GM10248 (cell line): Measurements from ENCODE around the gene OTOP1.
A peak's percentile ranks its signal among the peaks of the same experiment; 100 is the strongest.
"Not testable (repeated sequence)": the region's sequence is repeated elsewhere in the genome, so short reads cannot be mapped to it uniquely, and the experiment has no call there.

ENCODE experiments used
- CTCF ChIA-PET: fragments of 300-600 bp; sonication (Branson Sonifier 250); formaldehyde crosslinking; extraction: SDS; loops from one replicate; lab custom pipeline; 2021; ENCODE audit warnings: antibody characterized with exemption; lab: Yijun Ruan, JAX
- POLR2A ChIA-PET: fragments of 350-650 bp; sonication (Branson Sonifier 250); formaldehyde crosslinking; extraction: SDS; loops from one replicate; lab custom pipeline; 2020; ENCODE audit warnings: antibody characterized with exemption; lab: Yijun Ruan, JAX
- DNase-seq: peaks from one replicate; pipeline ENCODE4 v3.0.0; 2012; ENCODE audit errors: extremely low spot score
- CTCF ChIP-seq: IDR thresholded peaks from 2 replicates; pipeline ENCODE4 v1.5.1; 2012; ENCODE audit warnings: mild to moderate bottlenecking, low read depth; ENCODE audit errors: extremely low read depth, missing control alignments, control extremely low read depth

OTOP1 gene

GRCh38 chr4:4185528-4185927 is 41.2 kb downstream of the OTOP1 start:
- ChIA-PET CTCF (no interaction called here), POLR2A (no interaction called here)
- DNase-seq: no peak
- TF ChIP-seq CTCF: no peak

DNA sequence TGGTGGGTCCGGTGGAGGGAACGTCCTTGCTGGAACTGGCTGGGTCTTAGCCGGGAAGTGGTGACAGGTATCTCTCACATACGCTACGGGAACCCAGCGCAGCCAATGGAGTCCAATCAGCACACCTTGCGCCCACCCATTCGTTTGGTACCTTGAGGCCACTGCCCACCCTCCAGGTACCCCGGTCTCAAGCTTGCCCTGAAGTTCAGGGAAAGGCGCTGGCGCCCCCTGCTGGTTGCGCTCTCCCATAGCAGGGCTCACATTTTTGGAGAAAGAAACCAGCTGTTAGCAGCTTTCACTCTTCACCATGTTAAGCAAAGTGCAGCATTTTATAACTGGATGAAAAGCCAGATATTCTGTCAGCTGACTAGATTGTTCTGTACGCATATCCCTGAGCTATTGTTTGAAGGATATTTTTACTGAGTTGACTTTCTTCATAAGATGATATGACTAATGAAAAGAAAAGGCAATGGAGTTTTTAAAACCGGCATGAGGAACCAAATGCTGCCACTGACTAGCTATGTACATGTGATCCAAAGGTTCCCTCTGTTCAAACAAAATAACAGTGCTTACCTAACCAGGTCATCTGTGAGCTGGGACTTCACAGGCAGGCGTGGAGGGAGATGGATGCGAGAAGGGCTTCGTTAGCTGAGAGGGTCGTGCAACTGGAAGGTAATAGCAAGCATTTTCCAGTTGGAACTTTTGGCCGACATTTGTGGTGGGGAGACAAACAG is 43.7 kb downstream of the OTOP1 start:
- POLR2A ChIA-PET: no interaction called here
- DNase-seq: peak; percentile 31
- CTCF ChIA-PET: interaction anchor here (0.8 to 2.2 kb wide), 13 partner anchors 8 to 541 kb away, joined by 3 to 15 read pairs (median 4); partner anchors contain the start of gene TMEM128
- peak; percentile 72 for TF ChIP-seq CTCF

- TF ChIP-seq CTCF: no peak
- no peak for DNase-seq
- ChIA-PET POLR2A (no interaction called here), CTCF (interaction anchor here (3.3 kb wide), 1 partner anchor 12 kb away, joined by 15 read pairs; no protein-coding TSS in a partner anchor)
These were observed 56.1 kb downstream of the OTOP1 start for GRCh38 chr4:4170596-4171150.

DNA sequence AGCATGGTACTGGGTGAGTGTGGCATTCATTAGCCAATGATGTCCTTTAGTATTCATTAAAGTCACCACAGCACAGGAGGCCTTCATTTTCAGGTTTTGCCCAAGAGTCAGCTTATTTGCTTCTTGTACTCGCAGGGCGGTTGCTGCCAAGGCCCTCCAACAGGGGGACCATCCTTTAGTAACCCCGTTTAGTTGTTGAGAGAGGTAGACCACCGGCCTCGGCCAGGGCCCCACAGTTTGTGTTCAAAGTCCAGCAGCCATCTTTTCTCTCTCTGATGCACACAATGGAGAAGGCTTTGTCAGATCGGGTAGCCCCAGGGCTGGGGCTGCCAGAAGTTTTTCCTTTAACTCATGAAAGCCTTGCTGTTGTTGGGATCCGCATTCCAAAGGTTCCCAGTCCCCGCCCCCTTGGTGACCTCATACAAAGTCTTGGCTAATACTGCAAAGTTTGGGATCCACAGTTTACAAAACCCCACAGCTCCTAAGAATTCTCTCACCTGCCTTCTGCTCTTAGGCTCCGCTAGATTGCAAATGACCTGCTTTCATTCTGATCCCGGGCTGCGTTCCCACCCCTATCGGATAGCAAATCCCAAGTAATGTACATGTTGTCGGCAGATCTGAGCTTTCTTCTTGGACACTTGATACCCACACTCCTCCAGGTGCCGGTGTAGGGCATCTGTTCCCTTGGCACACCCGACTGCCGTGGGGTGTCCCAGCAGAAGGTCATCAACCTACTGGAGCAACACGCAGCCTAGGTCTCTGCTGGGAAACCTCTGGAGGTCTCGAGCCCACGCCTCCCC is 58.5 kb downstream of the OTOP1 start:
- POLR2A ChIA-PET, DNase-seq: not testable (repeated sequence)
- CTCF ChIA-PET: interaction anchor here (3.3 kb wide), 1 partner anchor 15 kb away, joined by 15 read pairs; no protein-coding TSS in a partner anchor

GRCh38 chr4:4166986-4167385 is 59.7 kb downstream of the OTOP1 start:
- POLR2A ChIA-PET, DNase-seq, CTCF ChIA-PET: not testable (repeated sequence)

GRCh38 chr4:4165701-4166392 is 60.9 kb downstream of the OTOP1 start:
- DNase-seq, CTCF ChIA-PET, POLR2A ChIA-PET: not testable (repeated sequence)

GRCh38 chr4:4164532-4165173 is 62.1 kb downstream of the OTOP1 start:
- DNase-seq, POLR2A ChIA-PET, CTCF ChIA-PET: not testable (repeated sequence)

- POLR2A ChIA-PET, DNase-seq, CTCF ChIA-PET: not testable (repeated sequence)
These were observed 64.5 kb downstream of the OTOP1 start for GRCh38 chr4:4162186-4162585.

- POLR2A ChIA-PET, DNase-seq: not testable (repeated sequence)
- CTCF ChIA-PET: interaction anchor here (1.5 kb wide), 1 partner anchor 22 kb away, joined by 3 read pairs; no protein-coding TSS in a partner anchor
These were observed 65.6 kb downstream of the OTOP1 start for GRCh38 chr4:4160956-4161665.
